ENCODE measurements around the gene MYLK. TPM values are rescaled to one million over a fixed set of nuclear protein-coding genes. Genes with fewer than 3 reads are reported as not detected.

Gene MYLK
- total and polyA plus RNA-seq, 10 of the 15 experiments (the other 5 are each of a cell fraction or from before 2014, with no cell fraction given) = 0.04 to 1.6 (median 0.42) TPM; not detected in 1

GRCh38 chr3:123759311-123759710, 124.8 kb downstream of the MYLK start:
- Histone ChIP-seq H2AFZ (ENCODE audit: control insufficient read depth, low read depth, low read length) (no peak overlapping the region), H3K27me3 (replicated peaks in 1 of 2; ENCODE audit: control insufficient read depth in 2 of 2, insufficient read depth in 2 of 2, low read length in 1 of 2) (no peaks in the 10 kb centered on the region), H3K4me3 (no peak overlapping the region), H3K9ac (ENCODE audit: control insufficient read depth, insufficient read depth, low read length) (no peak overlapping the region), H3K9me3 (replicated peaks; ENCODE audit: control insufficient read depth, insufficient read depth, low read length) (no peaks in the 10 kb centered on the region), H3K27ac (ENCODE audit: control insufficient read depth, insufficient read depth) (no peak overlapping the region), H3K36me3 (ENCODE audit: control insufficient read depth in 2 of 2, insufficient read depth in 2 of 2, low read length in 1 of 2) (no peaks in the 10 kb centered on the region), H3K4me2 (ENCODE audit: control insufficient read depth, insufficient read depth) (no peak overlapping the region), H3K79me2 (ENCODE audit: control insufficient read depth, insufficient read depth, low read length) (no peaks in the 10 kb centered on the region), H4K20me1 (ENCODE audit: control insufficient read depth, insufficient read depth) (no peaks in the 10 kb centered on the region), H3K4me1 (ENCODE audit: control insufficient read depth, insufficient read depth, low read length) (no peaks in the 10 kb centered on the region; the same call in 1 of the 2 replicates)
- FAIRE-seq (no peak), DNase-seq (ENCODE audit: low read depth, low spot score) (no peak), ATAC-seq (no peak)
- WGBS (ENCODE audit: insufficient coverage, insufficient replicate concordance, low lambda C conversion rate, missing lambda C conversion rate) = 3% methylated on average over 3 of the region's 3 CpGs
- intact Hi-C loops (cut with micrococcal nuclease; ENCODE audit: unreplicated experiment) (no loop called here), in situ Hi-C loops (cut with MboI) (no loop called here)
- RAD21 ChIA-PET (ENCODE audit: unreplicated experiment) = no interaction called here
- CTCF ChIA-PET = interaction anchor here (1.0 kb wide), 1 partner anchor 19 kb away, joined by 3 read pairs; no protein-coding TSS in a partner anchor
- BruUV-seq (replicated peaks) = no TSS peak
- POLR2A ChIA-PET = no interaction called here
- SMC1A ChIA-PET (ENCODE audit: uncharacterized antibody, unreplicated experiment) = no interaction called here
- TF ChIP-seq MEF2A (IDR thresholded peaks at IDR 0.05; ENCODE audit: insufficient read depth, low read depth, low read length) = no peak
- no peak for TF ChIP-seq PKNOX1 (IDR thresholded peaks at IDR 0.05)
- TF ChIP-seq BMI1 (IDR thresholded peaks at IDR 0.05; ENCODE audit: borderline replicate concordance) = no peak
- no peak for TF ChIP-seq BCL11A (IDR thresholded peaks at IDR 0.05; ENCODE audit: low read depth, low read length)
- TF ChIP-seq POLR2AphosphoS5 (IDR thresholded peaks at IDR 0.05; ENCODE audit: low read length) = no peak
- TF ChIP-seq REST (IDR thresholded peaks at IDR 0.05; ENCODE audit: low read depth, low read length) = no peak
- no peak for TF ChIP-seq YBX1 (IDR thresholded peaks at IDR 0.05)
- TF ChIP-seq BACH1 (IDR thresholded peaks at IDR 0.05; ENCODE audit: borderline replicate concordance) = no peak
- no peak for TF ChIP-seq EED (IDR thresholded peaks at IDR 0.05; ENCODE audit: low read depth)
- TF ChIP-seq ESRRA (IDR thresholded peaks at IDR 0.05; ENCODE audit: low read length) = no peak
- TF ChIP-seq E2F8 (IDR thresholded peaks at IDR 0.05; ENCODE audit: low read depth, partially characterized antibody) = no peak
- no peak for TF ChIP-seq MEF2B (IDR thresholded peaks at IDR 0.05; ENCODE audit: partially characterized antibody, poor library complexity, severe bottlenecking)
- no peak for TF ChIP-seq KDM1A (IDR thresholded peaks at IDR 0.05; ENCODE audit: borderline replicate concordance)
- TF ChIP-seq ATF2 (IDR thresholded peaks at IDR 0.05; ENCODE audit: low read length) = no peak
- TF ChIP-seq MTA3 (IDR thresholded peaks at IDR 0.05; ENCODE audit: borderline replicate concordance, low read length) = no peak
